HG03565 (cell line): Measurements from ENCODE around the gene CD200.

Experiments
- ATAC-seq: cut with Tn5 transposase; IDR thresholded peaks from one replicate; pipeline ENCODE4 v1.9.1; 2021; ENCODE audit warnings: mild to moderate bottlenecking, moderate library complexity; ENCODE audit not compliant: unreplicated experiment

The CD200 gene

DNA sequence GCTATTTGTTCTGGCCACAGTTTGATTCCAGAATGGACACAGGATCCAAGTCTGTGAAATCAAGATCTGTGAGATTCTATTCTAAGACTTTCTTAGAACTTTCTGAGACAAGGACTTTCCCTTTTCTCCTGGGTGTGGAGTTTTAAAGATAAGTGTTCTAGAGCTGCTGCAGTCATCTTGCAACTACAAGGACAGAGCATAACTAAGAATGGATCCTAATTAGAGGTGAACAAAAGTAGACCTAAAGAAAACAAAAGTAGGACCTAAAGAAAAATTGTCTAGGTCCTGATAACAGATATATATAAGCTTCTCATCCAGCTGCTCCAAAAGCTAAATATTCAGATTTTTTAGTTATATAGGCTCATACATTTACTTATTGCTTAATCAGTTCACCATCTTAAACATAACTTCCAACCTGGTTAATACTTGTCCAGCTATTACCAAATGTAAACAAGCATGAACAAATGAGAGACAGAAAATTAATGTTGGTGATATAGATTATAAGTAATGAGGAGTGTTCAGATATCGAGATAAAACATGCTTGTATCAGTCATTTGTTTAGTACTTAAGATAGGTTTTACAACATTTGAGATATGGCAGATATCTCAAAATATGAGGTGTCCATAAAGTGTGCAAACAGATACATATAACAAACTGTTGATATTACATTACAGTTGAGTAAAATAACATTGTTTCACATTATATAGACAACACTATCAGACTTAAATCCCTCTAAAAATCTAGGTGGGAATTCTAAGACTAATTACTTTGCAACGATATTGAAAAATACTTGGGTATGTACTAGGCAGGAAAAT, 75.1 kb downstream of the CD200 start:
- ATAC-seq = no peak

DNA sequence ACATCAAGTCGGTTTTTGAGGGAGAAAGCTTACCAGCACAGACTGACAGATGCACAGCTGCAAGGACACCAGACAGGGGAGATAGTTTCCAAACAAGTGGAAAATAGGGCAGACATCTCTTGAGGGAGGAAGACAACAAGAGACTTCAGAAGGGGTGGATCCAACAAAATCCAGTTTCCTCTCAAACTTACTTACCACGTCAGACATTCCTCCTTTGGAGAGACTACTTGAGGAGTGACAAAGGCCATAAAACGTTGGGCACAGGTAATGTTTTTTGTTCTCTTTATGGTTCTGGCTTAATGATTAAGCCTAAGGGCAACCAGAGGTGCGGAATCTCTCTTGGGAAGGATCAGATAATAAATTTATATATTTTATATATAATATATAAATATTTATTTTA, 76.1 kb downstream of the CD200 start:
- ATAC-seq = no peak

- ATAC-seq = no peak
Measured at GRCh38 chr3:112411425-112411824, 78.5 kb downstream of the CD200 start.
